Midbrain (tissue), 1 donor: Measurements from ENCODE around the gene SORBS1.
A peak's percentile ranks its signal among the peaks of the same experiment; 100 is the strongest.

Experiments used
- DNase-seq: peaks from one replicate; lab custom pipeline; 2025; lab: John Stamatoyannopoulos, UW

Gene SORBS1

GRCh38 chr10:95565336-95565735 is 4.2 kb upstream of the SORBS1 start:
- DNase-seq = no peak

- DNase-seq = no peak
Measured at GRCh38 chr10:95564291-95564690, 3.1 kb upstream of the SORBS1 start.

GRCh38 chr10:95562341-95562965 is 1.3 kb upstream of the SORBS1 start:
- no peak for DNase-seq

- no peak for DNase-seq
Measured at GRCh38 chr10:95561864-95562177, 650 bp upstream of the SORBS1 start.

GRCh38 chr10:95560278-95561176 is 644 bp downstream of the SORBS1 start:
- no peak for DNase-seq

- DNase-seq = peak; percentile 23
Measured at GRCh38 chr10:95559896-95560277, 1.3 kb downstream of the SORBS1 start.

- DNase-seq = no peak
Measured at GRCh38 chr10:95559471-95559870, 1.7 kb downstream of the SORBS1 start.

GRCh38 chr10:95558593-95559320 is 2.4 kb downstream of the SORBS1 start:
- DNase-seq = no peak

- no peak for DNase-seq
Measured at GRCh38 chr10:95556994-95557767, 4.0 kb downstream of the SORBS1 start.

- no peak for DNase-seq
Measured at GRCh38 chr10:95553674-95554073, 7.5 kb downstream of the SORBS1 start.

- no peak for DNase-seq
Measured at GRCh38 chr10:95552679-95553342, 8.4 kb downstream of the SORBS1 start.

GRCh38 chr10:95550073-95550672 is 11.0 kb downstream of the SORBS1 start:
- no peak for DNase-seq

GRCh38 chr10:95547791-95548435 is 13.3 kb downstream of the SORBS1 start:
- DNase-seq = no peak

- no peak for DNase-seq
Measured at GRCh38 chr10:95547197-95547596, 14.0 kb downstream of the SORBS1 start.

GRCh38 chr10:95545981-95546380 is 15.2 kb downstream of the SORBS1 start:
- no peak for DNase-seq

GRCh38 chr10:95544783-95545500 is 16.2 kb downstream of the SORBS1 start:
- no peak for DNase-seq

GRCh38 chr10:95543459-95543858 is 17.7 kb downstream of the SORBS1 start:
- DNase-seq = no peak

- DNase-seq = no peak
Measured at GRCh38 chr10:95542761-95543160, 18.4 kb downstream of the SORBS1 start.

GRCh38 chr10:95542330-95542729 is 18.8 kb downstream of the SORBS1 start:
- no peak for DNase-seq

- no peak for DNase-seq
Measured at GRCh38 chr10:95540514-95541052, 20.6 kb downstream of the SORBS1 start.
